Activated gamma-delta T cell (primary cell): ENCODE data around the gene IGF1R.

ENCODE experiments used
- DNase-seq: peaks from one replicate; lab custom pipeline; 2025; lab: John Stamatoyannopoulos, UW

The IGF1R gene

GRCh38 chr15:98705070-98705469 lies 56.7 kb downstream of the IGF1R start:
- no peak for DNase-seq

GRCh38 chr15:98706387-98706786 lies 58.0 kb downstream of the IGF1R start:
- no peak for DNase-seq

- no peak for DNase-seq
Measured at GRCh38 chr15:98706986-98707385, 58.6 kb downstream of the IGF1R start.

- no peak for DNase-seq
Measured at GRCh38 chr15:98708037-98708590, 59.8 kb downstream of the IGF1R start.

GRCh38 chr15:98711810-98712209 lies 63.5 kb downstream of the IGF1R start:
- DNase-seq: no peak

GRCh38 chr15:98712845-98713584 lies 64.7 kb downstream of the IGF1R start:
- DNase-seq: no peak

- DNase-seq: no peak
Measured at GRCh38 chr15:98713585-98714001, 65.3 kb downstream of the IGF1R start.

GRCh38 chr15:98714922-98715321 lies 66.6 kb downstream of the IGF1R start:
- no peak for DNase-seq

GRCh38 chr15:98715401-98715800 lies 67.1 kb downstream of the IGF1R start:
- no peak for DNase-seq

- DNase-seq: no peak
Measured at GRCh38 chr15:98715890-98716443, 67.6 kb downstream of the IGF1R start.

GRCh38 chr15:98717371-98717770 lies 69.0 kb downstream of the IGF1R start:
- DNase-seq: no peak

- no peak for DNase-seq
Measured at GRCh38 chr15:98717942-98718341, 69.6 kb downstream of the IGF1R start.

GRCh38 chr15:98718426-98719136 lies 70.2 kb downstream of the IGF1R start:
- DNase-seq: no peak

GRCh38 chr15:98719137-98719740 lies 70.9 kb downstream of the IGF1R start:
- DNase-seq: no peak

GRCh38 chr15:98720031-98720430 lies 71.7 kb downstream of the IGF1R start:
- DNase-seq: no peak

GRCh38 chr15:98720577-98721565 lies 72.5 kb downstream of the IGF1R start:
- DNase-seq: no peak

GRCh38 chr15:98722209-98722608 lies 73.9 kb downstream of the IGF1R start:
- DNase-seq: no peak

GRCh38 chr15:98722645-98723044 lies 74.3 kb downstream of the IGF1R start:
- no peak for DNase-seq

- no peak for DNase-seq
Measured at GRCh38 chr15:98723195-98723594, 74.9 kb downstream of the IGF1R start.

GRCh38 chr15:98724048-98724447 lies 75.7 kb downstream of the IGF1R start:
- no peak for DNase-seq

- no peak for DNase-seq
Measured at GRCh38 chr15:98724494-98724893, 76.2 kb downstream of the IGF1R start.
